Neural cell (in vitro differentiated cells): Measurements from ENCODE around the gene DLG2.

ENCODE experiments used
- CTCF ChIP-seq: fragments of 450-650 bp; IDR thresholded peaks from 2 replicates; pipeline ENCODE4 v1.5.1; 2014; ENCODE audit warnings: antibody characterized with exemption, mild to moderate bottlenecking, moderate library complexity; ENCODE audit not compliant: poor library complexity, severe bottlenecking
- POLR2AphosphoS5 ChIP-seq: IDR thresholded peaks from 2 replicates; pipeline ENCODE4 v1.6.1; 2012
- RAD21 ChIP-seq: fragments of 450-650 bp; conservative IDR thresholded peaks from 2 replicates; pipeline ENCODE4 v1.6.1; 2014; ENCODE audit warnings: antibody characterized with exemption, mild to moderate bottlenecking, moderate library complexity

GRCh38 chr11:85359859-85360258, 267.3 kb downstream of the DLG2 start:
- TF ChIP-seq CTCF = no peak
- TF ChIP-seq RAD21 = no peak
- TF ChIP-seq POLR2AphosphoS5 = no peak
